ENCODE data around the gene SNX25. TPM values are rescaled to one million over a fixed set of nuclear protein-coding genes. Genes with fewer than 3 reads are reported as not detected.

The SNX25 gene
- total RNA-seq, 1 donor from 2014 or later = 24.1 TPM

GRCh38 chr4:185210102-185210981 lies 944 bp downstream of the SNX25 start:
- H3K27me3 Mint-ChIP-seq (ENCODE audit: low read depth) = peaks cover 15% of the 10 kb centered on the region
- intact Hi-C loops (cut with micrococcal nuclease) = loop anchor here (5.0 kb wide), 1 partner anchor 42 kb away; no protein-coding TSS in a partner anchor
- H3K4me1 Mint-ChIP-seq (ENCODE audit: low read depth) = peaks cover 25% of the 10 kb centered on the region
- H3K9me3 Mint-ChIP-seq = no peaks in the 10 kb centered on the region
- peak; percentile 28 for DNase-seq (ENCODE audit: low spot score)
- peaks cover 25% of the 10 kb centered on the region for H3K36me3 Mint-ChIP-seq (ENCODE audit: low read depth)
- H3K4me3 Mint-ChIP-seq (ENCODE audit: low read depth) = peak overlapping the region; percentile 88
- peak overlapping the region; percentile 84 for H3K27ac Mint-ChIP-seq

DNA sequence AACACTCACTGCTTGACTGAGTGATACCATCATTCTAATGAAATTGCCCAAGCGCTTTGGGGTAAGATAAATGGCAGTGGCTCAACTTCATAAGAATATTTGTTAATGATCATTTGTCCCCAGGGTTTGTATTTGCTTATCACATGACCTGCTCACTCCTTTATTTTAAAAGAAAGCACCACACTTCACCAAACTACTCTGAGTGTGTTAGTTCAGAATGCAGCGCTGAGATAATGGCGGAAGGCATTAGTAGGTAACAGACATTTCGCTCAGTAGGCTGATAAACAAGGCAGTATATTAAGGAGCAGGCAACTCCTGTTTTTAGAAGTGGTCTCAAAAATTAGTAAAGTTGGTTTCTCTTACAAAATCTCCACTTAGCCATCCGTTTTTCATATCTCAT lies 1.6 kb downstream of the SNX25 start:
- peak overlapping the region; percentile 35 for H3K27ac Mint-ChIP-seq
- H3K36me3 Mint-ChIP-seq (ENCODE audit: low read depth) = peaks cover 25% of the 10 kb centered on the region
- intact Hi-C loops (cut with micrococcal nuclease) = loop anchor here (5.0 kb wide), 1 partner anchor 41 kb away; no protein-coding TSS in a partner anchor
- H3K4me3 Mint-ChIP-seq (ENCODE audit: low read depth) = peak overlapping the region; percentile 88
- DNase-seq (ENCODE audit: low spot score) = no peak
- peaks cover 15% of the 10 kb centered on the region for H3K27me3 Mint-ChIP-seq (ENCODE audit: low read depth)
- peaks cover 25% of the 10 kb centered on the region for H3K4me1 Mint-ChIP-seq (ENCODE audit: low read depth)
- no peaks in the 10 kb centered on the region for H3K9me3 Mint-ChIP-seq

GRCh38 chr4:185211641-185212040 lies 2.2 kb downstream of the SNX25 start:
- Mint-ChIP-seq H3K36me3 (ENCODE audit: low read depth) (peaks cover 25% of the 10 kb centered on the region), H3K9me3 (no peaks in the 10 kb centered on the region), H3K4me1 (ENCODE audit: low read depth) (peaks cover 25% of the 10 kb centered on the region), H3K27me3 (ENCODE audit: low read depth) (peaks cover 15% of the 10 kb centered on the region), H3K4me3 (ENCODE audit: low read depth) (peak overlapping the region; percentile 88), H3K27ac (no peak overlapping the region)
- DNase-seq (ENCODE audit: low spot score) = no peak
- intact Hi-C loops (cut with micrococcal nuclease) = loop anchor here (5.0 kb wide), 1 partner anchor 41 kb away; no protein-coding TSS in a partner anchor

- intact Hi-C loops (cut with micrococcal nuclease) = loop anchor here (5.0 kb wide), 1 partner anchor 40 kb away; no protein-coding TSS in a partner anchor
- peaks cover 31% of the 10 kb centered on the region for H3K4me1 Mint-ChIP-seq (ENCODE audit: low read depth)
- no peak overlapping the region for H3K27ac Mint-ChIP-seq
- peaks cover 13% of the 10 kb centered on the region for H3K27me3 Mint-ChIP-seq (ENCODE audit: low read depth)
- no peak for DNase-seq (ENCODE audit: low spot score)
- no peak overlapping the region for H3K4me3 Mint-ChIP-seq (ENCODE audit: low read depth)
- peaks cover 25% of the 10 kb centered on the region for H3K36me3 Mint-ChIP-seq (ENCODE audit: low read depth)
- no peaks in the 10 kb centered on the region for H3K9me3 Mint-ChIP-seq
Measured at GRCh38 chr4:185212581-185212980, 3.2 kb downstream of the SNX25 start.

DNA sequence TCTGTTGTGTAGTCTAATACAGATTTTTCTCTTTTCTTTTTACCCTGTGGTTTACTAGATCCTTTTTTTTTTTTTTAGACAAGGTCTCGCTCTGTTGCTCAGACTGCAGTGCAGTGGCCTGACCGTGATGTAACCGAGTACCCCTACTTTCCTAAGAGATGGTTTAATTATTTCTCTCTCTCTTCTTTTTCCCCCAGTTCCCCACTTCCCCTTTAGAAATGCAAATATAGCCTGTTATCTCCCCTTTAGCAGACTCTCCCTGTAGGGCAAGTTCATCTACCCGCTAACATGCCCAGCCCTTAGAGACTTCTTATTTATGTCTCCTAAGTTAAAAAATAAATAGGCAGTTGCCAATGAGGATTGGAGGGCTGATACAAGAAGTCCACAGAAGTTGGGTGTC lies 4.5 kb downstream of the SNX25 start:
- Mint-ChIP-seq H3K27me3 (ENCODE audit: low read depth) (peaks cover 10% of the 10 kb centered on the region), H3K4me1 (ENCODE audit: low read depth) (peaks cover 29% of the 10 kb centered on the region), H3K36me3 (ENCODE audit: low read depth) (peaks cover 25% of the 10 kb centered on the region), H3K4me3 (ENCODE audit: low read depth) (no peak overlapping the region), H3K9me3 (no peaks in the 10 kb centered on the region), H3K27ac (no peak overlapping the region)
- DNase-seq (ENCODE audit: low spot score) = no peak
- intact Hi-C loops (cut with micrococcal nuclease) = loop anchor here (5.0 kb wide), 1 partner anchor 38 kb away; no protein-coding TSS in a partner anchor

- Mint-ChIP-seq H3K27ac (no peak overlapping the region), H3K27me3 (ENCODE audit: low read depth) (peaks cover 10% of the 10 kb centered on the region), H3K4me1 (ENCODE audit: low read depth) (peaks cover 25% of the 10 kb centered on the region), H3K9me3 (no peaks in the 10 kb centered on the region), H3K36me3 (ENCODE audit: low read depth) (peaks cover 25% of the 10 kb centered on the region), H3K4me3 (ENCODE audit: low read depth) (no peak overlapping the region)
- no peak for DNase-seq (ENCODE audit: low spot score)
- intact Hi-C loops (cut with micrococcal nuclease) = no loop called here
Measured at GRCh38 chr4:185215261-185215660, 5.9 kb downstream of the SNX25 start.

DNA sequence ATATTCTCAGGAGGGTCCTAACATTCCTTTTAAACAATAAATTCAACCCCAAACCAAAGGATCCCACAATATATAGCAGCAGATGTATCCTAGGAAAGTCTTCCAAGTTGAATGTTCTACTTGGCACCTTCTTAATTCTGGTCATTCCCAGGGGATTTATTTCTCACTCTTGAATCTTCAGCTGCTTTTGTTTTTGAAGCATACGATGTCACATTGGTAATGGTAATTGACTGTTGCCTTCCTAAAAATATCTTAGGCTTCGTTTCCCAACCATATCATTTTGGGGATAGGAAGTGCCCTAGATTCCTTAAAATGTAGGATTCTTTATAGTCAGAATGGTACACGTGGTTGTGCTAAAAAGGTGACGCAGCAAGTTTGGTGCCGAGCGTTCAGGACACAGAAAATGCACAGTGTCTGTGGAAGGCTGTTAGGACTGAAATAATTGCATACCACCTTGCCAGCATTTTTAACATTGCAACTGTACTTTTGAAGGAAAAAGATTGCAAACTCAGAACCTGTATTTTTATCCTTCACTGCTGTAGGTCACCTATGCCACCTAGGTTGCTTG lies 8.1 kb downstream of the SNX25 start:
- no peak overlapping the region for H3K27ac Mint-ChIP-seq
- H3K4me3 Mint-ChIP-seq (ENCODE audit: low read depth) = no peak overlapping the region
- intact Hi-C loops (cut with micrococcal nuclease) = no loop called here
- no peaks in the 10 kb centered on the region for H3K27me3 Mint-ChIP-seq (ENCODE audit: low read depth)
- peaks cover 20% of the 10 kb centered on the region for H3K36me3 Mint-ChIP-seq (ENCODE audit: low read depth)
- no peak for DNase-seq (ENCODE audit: low spot score)
- no peaks in the 10 kb centered on the region for H3K9me3 Mint-ChIP-seq
- peaks cover 13% of the 10 kb centered on the region for H3K4me1 Mint-ChIP-seq (ENCODE audit: low read depth)

DNA sequence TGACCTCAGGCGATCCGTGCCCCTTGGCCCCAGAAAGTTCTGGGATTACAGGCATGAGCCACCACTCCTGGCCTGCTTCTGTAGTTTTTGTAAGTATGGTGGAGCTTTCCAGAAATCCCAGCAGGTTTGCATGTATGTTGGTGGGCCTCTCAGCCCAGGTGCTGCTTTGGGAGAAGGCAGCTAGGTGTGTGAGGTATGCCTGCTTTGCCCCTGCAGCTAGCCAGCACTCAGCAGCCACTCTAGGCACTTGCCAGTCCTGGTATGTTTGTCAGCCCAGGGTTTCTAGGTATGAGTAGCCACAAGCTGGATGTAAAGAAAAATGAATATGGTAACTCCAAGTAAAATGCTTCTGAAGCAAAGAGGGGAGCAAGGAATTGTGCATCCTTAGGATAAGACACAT lies 8.9 kb downstream of the SNX25 start:
- Mint-ChIP-seq H3K27ac (no peak overlapping the region), H3K4me1 (ENCODE audit: low read depth) (peaks cover 11% of the 10 kb centered on the region), H3K27me3 (ENCODE audit: low read depth) (no peaks in the 10 kb centered on the region), H3K4me3 (ENCODE audit: low read depth) (no peak overlapping the region), H3K9me3 (no peaks in the 10 kb centered on the region), H3K36me3 (ENCODE audit: low read depth) (peaks cover 13% of the 10 kb centered on the region)
- no peak for DNase-seq (ENCODE audit: low spot score)
- intact Hi-C loops (cut with micrococcal nuclease) = no loop called here

- H3K27me3 Mint-ChIP-seq (ENCODE audit: low read depth) = no peaks in the 10 kb centered on the region
- H3K4me3 Mint-ChIP-seq (ENCODE audit: low read depth) = no peak overlapping the region
- H3K4me1 Mint-ChIP-seq (ENCODE audit: low read depth) = peaks cover 5% of the 10 kb centered on the region
- no peak for DNase-seq (ENCODE audit: low spot score)
- intact Hi-C loops (cut with micrococcal nuclease) = no loop called here
- H3K36me3 Mint-ChIP-seq (ENCODE audit: low read depth) = peaks cover 5% of the 10 kb centered on the region
- no peaks in the 10 kb centered on the region for H3K9me3 Mint-ChIP-seq
- H3K27ac Mint-ChIP-seq = no peak overlapping the region
Measured at GRCh38 chr4:185219551-185220344, 10.3 kb downstream of the SNX25 start.

DNA sequence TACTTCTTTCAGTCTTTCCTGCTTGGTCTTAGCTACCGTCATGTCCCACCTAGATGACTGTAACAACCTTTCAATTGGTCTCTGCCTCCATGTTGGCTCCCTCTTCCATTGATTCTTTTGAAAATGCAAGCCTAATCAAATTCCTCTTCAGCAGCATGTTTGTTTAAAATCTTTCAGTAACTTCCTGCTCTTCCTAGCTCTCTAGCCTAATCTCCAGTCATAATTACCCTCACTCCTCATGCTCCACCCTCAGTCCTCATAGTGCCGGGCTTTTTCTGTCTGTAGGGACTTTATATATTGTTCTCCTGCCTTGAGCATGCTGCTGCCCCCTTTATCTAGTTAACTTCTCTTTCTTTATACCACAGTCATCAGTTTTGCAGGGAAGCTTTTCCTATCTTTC lies 12.1 kb downstream of the SNX25 start:
- Mint-ChIP-seq H3K27ac (no peak overlapping the region), H3K4me3 (ENCODE audit: low read depth) (no peak overlapping the region), H3K27me3 (ENCODE audit: low read depth) (no peaks in the 10 kb centered on the region), H3K36me3 (ENCODE audit: low read depth) (peaks cover 5% of the 10 kb centered on the region), H3K9me3 (no peaks in the 10 kb centered on the region), H3K4me1 (ENCODE audit: low read depth) (peaks cover 5% of the 10 kb centered on the region)
- no peak for DNase-seq (ENCODE audit: low spot score)
- intact Hi-C loops (cut with micrococcal nuclease) = no loop called here

DNA sequence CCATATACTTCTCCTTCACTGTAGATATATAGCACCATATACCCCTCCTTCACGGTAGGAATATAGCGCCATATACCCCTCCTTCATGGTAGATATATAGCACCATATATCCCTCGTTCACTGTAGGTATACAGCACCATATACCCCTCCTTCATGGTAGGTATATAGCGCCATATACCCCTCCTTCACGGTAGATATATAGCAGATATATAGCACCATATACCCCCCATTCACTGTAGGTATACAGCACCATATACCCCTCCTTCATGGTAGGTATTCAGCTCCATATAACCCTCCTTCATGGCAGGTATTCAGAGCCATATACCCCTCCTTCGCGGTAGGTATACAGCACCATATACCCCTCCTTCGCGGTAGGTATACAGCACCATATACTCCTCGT lies 12.5 kb downstream of the SNX25 start:
- no peak for DNase-seq (ENCODE audit: low spot score)
- intact Hi-C loops (cut with micrococcal nuclease) = no loop called here

DNA sequence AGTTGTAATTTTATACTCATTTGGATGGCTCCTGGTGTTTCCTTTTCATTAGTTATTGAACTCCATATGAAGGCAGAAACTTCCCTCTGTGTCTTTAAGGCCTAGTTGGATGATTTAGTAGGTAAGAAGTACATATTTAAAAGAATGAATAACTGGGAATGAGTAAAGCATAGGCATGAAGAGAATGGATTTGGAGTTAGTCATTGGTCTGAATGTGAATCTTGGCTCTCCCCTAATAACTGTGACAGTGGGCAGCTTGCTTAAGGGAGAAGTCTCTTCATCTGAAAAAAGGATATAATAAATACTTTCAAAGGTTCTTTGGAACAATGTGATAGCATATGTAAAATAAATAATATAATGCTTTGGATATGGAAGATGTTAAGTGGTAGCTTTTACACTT lies 13.2 kb downstream of the SNX25 start:
- no peaks in the 10 kb centered on the region for H3K4me1 Mint-ChIP-seq (ENCODE audit: low read depth)
- H3K27ac Mint-ChIP-seq = no peak overlapping the region
- H3K9me3 Mint-ChIP-seq = no peaks in the 10 kb centered on the region
- peaks cover 5% of the 10 kb centered on the region for H3K36me3 Mint-ChIP-seq (ENCODE audit: low read depth)
- H3K4me3 Mint-ChIP-seq (ENCODE audit: low read depth) = no peak overlapping the region
- H3K27me3 Mint-ChIP-seq (ENCODE audit: low read depth) = no peaks in the 10 kb centered on the region
- no peak for DNase-seq (ENCODE audit: low spot score)
- intact Hi-C loops (cut with micrococcal nuclease) = no loop called here

More for the DNA sequence above, 12.5 kb downstream of the SNX25 start:
- H3K4me3 Mint-ChIP-seq (ENCODE audit: low read depth) = no peak overlapping the region
- peaks cover 3% of the 10 kb centered on the region for H3K4me1 Mint-ChIP-seq (ENCODE audit: low read depth)
- H3K36me3 Mint-ChIP-seq (ENCODE audit: low read depth) = peaks cover 5% of the 10 kb centered on the region
- no peak overlapping the region for H3K27ac Mint-ChIP-seq
- no peaks in the 10 kb centered on the region for H3K27me3 Mint-ChIP-seq (ENCODE audit: low read depth)
- H3K9me3 Mint-ChIP-seq = no peaks in the 10 kb centered on the region
